ENCODE measurements around the gene ACAD8. TPM values are rescaled to one million over a fixed set of nuclear protein-coding genes. Genes with fewer than 3 reads are reported as not detected.
A peak's percentile ranks its signal among the peaks of the same experiment; 100 is the strongest.

ACAD8 gene
- polyA plus RNA-seq, 1 of the 3 experiments (the other 2 are of a cell fraction) = 29.8 TPM

GRCh38 chr11:134207538-134208239, 45.7 kb upstream of the ACAD8 start:
- WGBS (ENCODE audit: low lambda C conversion rate) = 90% methylated on average over 16 of the region's 16 CpGs

More at GRCh38 chr11:134207538-134208239, 45.7 kb upstream of the ACAD8 start:
- H3K9me2 ChIP-seq = no peaks in the 10 kb centered on the region
- peaks cover 9% of the 10 kb centered on the region for H3F3A ChIP-seq (replicated peaks; ENCODE audit: insufficient read depth)
- POLR2A ChIA-PET = no interaction called here
- H3K79me2 ChIP-seq (ENCODE audit: insufficient read depth) = peaks cover 25% of the 10 kb centered on the region
- H3K27ac ChIP-seq (ENCODE audit: low read depth in 2 of 2, low read length in 1 of 2) = no peak overlapping the region
- peaks cover 54 to 58% of the 10 kb centered on the region in 2 experiments for H3K36me3 ChIP-seq (replicated peaks in 1 of 2; ENCODE audit: control insufficient read depth in 1 of 2, insufficient read depth in 2 of 2, low read length in 1 of 2)
- H3K4me1 ChIP-seq (ENCODE audit: control insufficient read depth in 1 of 2, insufficient read depth in 2 of 2, low read depth in 1 of 2, low read length in 1 of 2) = peaks cover 0 to 14% of the 10 kb centered on the region in 2 experiments; a peak in 2 of 4 replicates
- no peak for TF ChIP-seq EZH2phosphoT487 (IDR thresholded peaks at IDR 0.05; ENCODE audit: borderline replicate concordance, low read depth)
- TF ChIP-seq GATA2 (CRISPR knock-in tag; IDR thresholded peaks at IDR 0.05) = no peak
- no peak for TF ChIP-seq ZBTB33 (IDR thresholded peaks at IDR 0.05; ENCODE audit: borderline replicate concordance, low read depth)
- no peak for TF ChIP-seq NFIC (IDR thresholded peaks at IDR 0.05; ENCODE audit: borderline replicate concordance)
- TF ChIP-seq, protein P1, sequence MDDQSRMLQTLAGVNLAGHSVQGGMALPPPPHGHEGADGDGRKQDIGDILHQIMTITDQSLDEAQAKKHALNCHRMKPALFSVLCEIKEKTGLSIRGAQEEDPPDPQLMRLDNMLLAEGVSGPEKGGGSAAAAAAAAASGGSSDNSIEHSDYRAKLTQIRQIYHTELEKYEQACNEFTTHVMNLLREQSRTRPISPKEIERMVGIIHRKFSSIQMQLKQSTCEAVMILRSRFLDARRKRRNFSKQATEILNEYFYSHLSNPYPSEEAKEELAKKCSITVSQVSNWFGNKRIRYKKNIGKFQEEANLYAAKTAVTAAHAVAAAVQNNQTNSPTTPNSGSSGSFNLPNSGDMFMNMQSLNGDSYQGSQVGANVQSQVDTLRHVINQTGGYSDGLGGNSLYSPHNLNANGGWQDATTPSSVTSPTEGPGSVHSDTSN (IDR thresholded peaks at IDR 0.05) = no peak
- TF ChIP-seq FOSL2 (IDR thresholded peaks at IDR 0.05; ENCODE audit: borderline replicate concordance, low read depth) = no peak
- no peak for TF ChIP-seq TAF1 (IDR thresholded peaks at IDR 0.05; ENCODE audit: borderline replicate concordance, low read depth, low read length)
- no peak for TF ChIP-seq MEF2A (IDR thresholded peaks at IDR 0.05; ENCODE audit: borderline replicate concordance, low read depth)
- no peak for TF ChIP-seq ELF1 (IDR thresholded peaks at IDR 0.05)
- TF ChIP-seq SMC3 (IDR thresholded peaks at IDR 0.05; ENCODE audit: low read depth, low read length) = peak; percentile 12; the same call in 1 of the 2 replicates
- peak; percentile 39 for TF ChIP-seq RAD21 (IDR thresholded peaks at IDR 0.05; ENCODE audit: low read length)
- TF ChIP-seq TCF12 (IDR thresholded peaks at IDR 0.05) = no peak
- TF ChIP-seq CTCF (IDR thresholded peaks at IDR 0.05) = peak; percentile 82
- no peak for TF ChIP-seq RXRA (IDR thresholded peaks at IDR 0.05; ENCODE audit: borderline replicate concordance, low read depth)
- no peak for TF ChIP-seq JUND (IDR thresholded peaks at IDR 0.05)
- no peak for TF ChIP-seq TEAD4 (IDR thresholded peaks at IDR 0.05; ENCODE audit: borderline replicate concordance, insufficient read depth)
- no peak overlapping the region; a peak in 1 of 4 replicates for H3K4me3 ChIP-seq (ENCODE audit: low read depth in 2 of 2, low read length in 1 of 2)
- no peak overlapping the region for H3K9ac ChIP-seq
- no peak for DNase-seq
- H3K9me3 ChIP-seq = no peaks in the 10 kb centered on the region
- CTCF ChIA-PET = interaction anchor here (0.6 to 2.2 kb wide), 9 partner anchors 8 to 62 kb away, joined by 3 to 14 read pairs (median 6); partner anchors contain the start of genes NCAPD3 and VPS26B
- no peaks in the 10 kb centered on the region for H3K27me3 ChIP-seq (ENCODE audit: insufficient read depth)
- no peak overlapping the region for H3K4me2 ChIP-seq
- no peak overlapping the region for H2AFZ ChIP-seq (ENCODE audit: low read depth)
- no peaks in the 10 kb centered on the region for H4K20me1 ChIP-seq (ENCODE audit: insufficient read depth)

All from SK-N-SH (cell line).